PC-9 (cell line): ENCODE data around the gene THAP12. TPM values are rescaled to one million over a fixed set of nuclear protein-coding genes. Genes with fewer than 3 reads are reported as not detected.
"Not testable (repeated sequence)": the region's sequence is repeated elsewhere in the genome, so short reads cannot be mapped to it uniquely, and the experiment has no call there.

ENCODE experiments used
- BruUV-seq: library from RNA; stranded (reverse); fragments of 400-500 nt; replicated peaks from 2 replicates; lab custom pipeline; 2021; lab: Mats Ljungman, UMichigan
- CTCF ChIA-PET: fragments of 300-600 bp; sonication (Branson Sonifier 250); formaldehyde crosslinking; loops from one replicate; lab custom pipeline; 2022; ENCODE audit warnings: antibody characterized with exemption; lab: Charles Lee
- POLR2A ChIA-PET: fragments of 300-600 bp; sonication (Branson Sonifier 250); formaldehyde crosslinking; loops from one replicate; lab custom pipeline; 2022; ENCODE audit warnings: antibody characterized with exemption; ENCODE audit not compliant: unreplicated experiment; lab: Charles Lee
- DNase-seq, 2 experiments: peaks; one replicate each; pipeline versions ENCODE4 v3.0.0 to v3.0.0-alpha.2; 2015 to 2022; ENCODE audit warnings: mixed read lengths in 1 of 2
- H2AFZ ChIP-seq: fragments of 200-600 bp; sonication (generic); 2 replicates; pipeline ENCODE4 v1.8.1; 2017; ENCODE audit warnings: antibody characterized with exemption
- H3F3A ChIP-seq: fragments of 200-600 bp; sonication (generic); 2 replicates; pipeline ENCODE4 v1.8.1; 2017; ENCODE audit warnings: antibody characterized with exemption, mild to moderate bottlenecking, low read depth; ENCODE audit not compliant: insufficient read depth
- H3K27ac ChIP-seq: fragments of 200-600 bp; sonication (generic); 2 replicates; pipeline ENCODE4 v1.6.1; 2016; ENCODE audit warnings: mixed run types
- H3K27me3 ChIP-seq: fragments of 200-600 bp; sonication (generic); 2 replicates; pipeline ENCODE4 v1.6.1; 2016; ENCODE audit warnings: low read depth, mixed run types; ENCODE audit not compliant: insufficient read depth
- H3K36me3 ChIP-seq: fragments of 200-600 bp; sonication (generic); 2 replicates; pipeline ENCODE4 v1.6.1; 2016; ENCODE audit warnings: low read depth, mixed run types
- H3K4me1 ChIP-seq: fragments of 200-600 bp; sonication (generic); replicated peaks from 2 replicates; pipeline ENCODE4 v1.6.1; 2016; ENCODE audit warnings: mixed run types; ENCODE audit not compliant: insufficient read depth
- H3K4me2 ChIP-seq: fragments of 200-600 bp; sonication (generic); 2 replicates; pipeline ENCODE4 v1.6.1; 2017; ENCODE audit warnings: mixed run types
- H3K4me3 ChIP-seq: fragments of 200-600 bp; sonication (generic); 2 replicates; pipeline ENCODE4 v1.6.1; 2016; ENCODE audit warnings: mixed run types
- H3K79me2 ChIP-seq: fragments of 200-600 bp; sonication (generic); 2 replicates; pipeline ENCODE4 v1.6.1; 2017; ENCODE audit warnings: low read depth, mixed run types
- H3K9me2 ChIP-seq: fragments of 200-600 bp; sonication (generic); 2 replicates; pipeline ENCODE4 v1.8.1; 2017; ENCODE audit warnings: mild to moderate bottlenecking; ENCODE audit not compliant: insufficient read depth
- H3K9me3 ChIP-seq: fragments of 200-600 bp; sonication (generic); 2 replicates; pipeline ENCODE4 v1.8.1; 2016; ENCODE audit warnings: low read depth; ENCODE audit not compliant: insufficient read depth
- H4K20me1 ChIP-seq: fragments of 200-600 bp; sonication (generic); 2 replicates; pipeline ENCODE4 v1.8.1; 2017; ENCODE audit not compliant: insufficient read depth
- CTCF ChIP-seq: fragments of 200-600 bp; sonication (generic); conservative IDR thresholded peaks from 2 replicates; pipeline ENCODE4 v1.6.1; 2017; ENCODE audit warnings: mixed run types, antibody characterized with exemption, mild to moderate bottlenecking, moderate library complexity
- EZH2 ChIP-seq: fragments of 200-600 bp; sonication (generic); IDR thresholded peaks from 2 replicates; pipeline ENCODE4 v1.8.0; 2017; ENCODE audit warnings: antibody characterized with exemption, low read depth
- intact Hi-C: fragments of 100-400 bp; cut with micrococcal nuclease; formaldehyde crosslinking; loops from one replicate; pipeline ENCODE4 v1.10.0; 2022; ENCODE audit not compliant: unreplicated experiment
- total RNA-seq: library from RNA; stranded (reverse); gene quantifications from 2 replicates; pipeline ENCODE4 v1.2.3, GENCODE V29; 2021

Gene THAP12
- total RNA-seq, 1 experiment from 2014 or later = 52.3 TPM

GRCh38 chr11:76406359-76406758 lies 25.4 kb upstream of the THAP12 start:
- Histone ChIP-seq H3K9me3 (no peaks in the 10 kb centered on the region), H3K4me3 (no peak overlapping the region), H3K4me2 (no peak overlapping the region), H2AFZ (no peak overlapping the region), H4K20me1 (no peaks in the 10 kb centered on the region), H3F3A (no peaks in the 10 kb centered on the region), H3K27ac (no peak overlapping the region), H3K79me2 (no peaks in the 10 kb centered on the region), H3K36me3 (no peaks in the 10 kb centered on the region), H3K27me3 (no peaks in the 10 kb centered on the region), H3K9me2 (no peaks in the 10 kb centered on the region), H3K4me1 (no peaks in the 10 kb centered on the region)
- POLR2A ChIA-PET = no interaction called here
- no peak for TF ChIP-seq EZH2
- no peak for TF ChIP-seq CTCF
- no peak for DNase-seq
- CTCF ChIA-PET = no interaction called here
- BruUV-seq = no TSS peak
- intact Hi-C loops = no loop called here

- H3K4me1 ChIP-seq, BruUV-seq, H3K4me3 ChIP-seq, intact Hi-C loops, H2AFZ ChIP-seq, H3K9me2 ChIP-seq, H3K79me2 ChIP-seq, H3K4me2 ChIP-seq, H3F3A ChIP-seq, DNase-seq, H4K20me1 ChIP-seq, H3K27ac ChIP-seq, H3K9me3 ChIP-seq, H3K27me3 ChIP-seq, H3K36me3 ChIP-seq: not testable (repeated sequence)
- ChIA-PET POLR2A (interaction anchor here (0.8 kb wide), 1 partner anchor 11 kb away, joined by 7 read pairs; no protein-coding TSS in a partner anchor), CTCF (interaction anchor here (0.7 kb wide), 1 partner anchor 678 kb away, joined by 3 read pairs; no protein-coding TSS in a partner anchor)
Measured at GRCh38 chr11:76401484-76401883, 20.6 kb upstream of the THAP12 start.

- BruUV-seq = no TSS peak
- DNase-seq = no peak
- CTCF ChIA-PET = interaction anchor here (0.7 kb wide), 1 partner anchor 678 kb away, joined by 3 read pairs; no protein-coding TSS in a partner anchor
- no peaks in the 10 kb centered on the region for H3K36me3 ChIP-seq
- H3K27me3 ChIP-seq = no peaks in the 10 kb centered on the region
- POLR2A ChIA-PET = no interaction called here
- no peaks in the 10 kb centered on the region for H3K79me2 ChIP-seq
- H3K9me2 ChIP-seq = no peaks in the 10 kb centered on the region
- no peak overlapping the region for H3K4me2 ChIP-seq
- intact Hi-C loops = no loop called here
- no peak overlapping the region for H2AFZ ChIP-seq
- H4K20me1 ChIP-seq = no peaks in the 10 kb centered on the region
- no peaks in the 10 kb centered on the region for H3F3A ChIP-seq
- H3K9me3 ChIP-seq = no peaks in the 10 kb centered on the region
- H3K4me1 ChIP-seq = no peaks in the 10 kb centered on the region
- no peak overlapping the region for H3K4me3 ChIP-seq
- no peak for TF ChIP-seq EZH2
- TF ChIP-seq CTCF = no peak
- H3K27ac ChIP-seq = no peak overlapping the region
Measured at GRCh38 chr11:76400967-76401366, 20.0 kb upstream of the THAP12 start.

- H3K4me2 ChIP-seq = no peak overlapping the region
- intact Hi-C loops = no loop called here
- H3K36me3 ChIP-seq = no peaks in the 10 kb centered on the region
- POLR2A ChIA-PET = no interaction called here
- no peaks in the 10 kb centered on the region for H3K4me1 ChIP-seq
- no peaks in the 10 kb centered on the region for H3F3A ChIP-seq
- BruUV-seq = no TSS peak
- H3K9me3 ChIP-seq = no peaks in the 10 kb centered on the region
- H3K27ac ChIP-seq = no peak overlapping the region
- no peak for DNase-seq
- no peak overlapping the region for H3K4me3 ChIP-seq
- H4K20me1 ChIP-seq = no peaks in the 10 kb centered on the region
- CTCF ChIA-PET = no interaction called here
- H3K79me2 ChIP-seq = no peaks in the 10 kb centered on the region
- H2AFZ ChIP-seq = no peak overlapping the region
- no peaks in the 10 kb centered on the region for H3K27me3 ChIP-seq
- TF ChIP-seq CTCF (no peak), EZH2 (no peak)
- no peaks in the 10 kb centered on the region for H3K9me2 ChIP-seq
Measured at GRCh38 chr11:76397383-76397782, 16.5 kb upstream of the THAP12 start.
